WTC11 (cell line): Measurements from ENCODE around the gene EXD3. TPM values are rescaled to one million over a fixed set of nuclear protein-coding genes. Genes with fewer than 3 reads are reported as not detected.

Experiments used
- ATAC-seq: fragments of 200-7000 bp; cut with Tn5 transposase; 2 replicates; pipeline ENCODE4 v1.10.0; 2021; ENCODE audit warnings: mild to moderate bottlenecking, moderate library complexity
- CTCF ChIA-PET: fragments of 300-600 bp; sonication (Branson Sonifier 250); formaldehyde crosslinking; loops from one replicate; lab custom pipeline; 2021; ENCODE audit warnings: antibody characterized with exemption; lab: Charles Lee
- POLR2A ChIA-PET: fragments of 350-600 bp; sonication (Branson Sonifier 250); formaldehyde crosslinking; loops from one replicate; lab custom pipeline; 2021; ENCODE audit warnings: antibody characterized with exemption; lab: Charles Lee
- DNase-seq: peaks from one replicate; pipeline ENCODE4 v3.0.0; 2021; ENCODE audit warnings: low spot score
- H3K27ac Mint-ChIP-seq: 2 replicates; pipeline ENCODE4 v1.8.0; 2021; ENCODE audit warnings: mixed read lengths
- H3K27me3 Mint-ChIP-seq: 2 replicates; pipeline ENCODE4 v1.8.0; 2021; ENCODE audit warnings: low read depth, mild to moderate bottlenecking, moderate library complexity, mixed read lengths
- H3K36me3 Mint-ChIP-seq: 2 replicates; pipeline ENCODE4 v1.8.0; 2021; ENCODE audit warnings: mixed read lengths
- H3K4me1 Mint-ChIP-seq: 2 replicates; pipeline ENCODE4 v1.8.0; 2022; ENCODE audit warnings: mixed read lengths
- H3K4me3 Mint-ChIP-seq: 2 replicates; pipeline ENCODE4 v1.8.0; 2021; ENCODE audit warnings: mild to moderate bottlenecking, moderate library complexity, mixed read lengths
- H3K9me3 Mint-ChIP-seq: 2 replicates; pipeline ENCODE4 v1.8.0; 2021; ENCODE audit warnings: mixed read lengths
- AFF4 ChIP-seq: sonication (generic); formaldehyde crosslinking; IDR thresholded peaks from 2 replicates; pipeline ENCODE4 v1.8.1; 2023; ENCODE audit warnings: mild to moderate bottlenecking, missing genetic modification reagents, borderline replicate concordance
- CREM ChIP-seq: sonication (generic); formaldehyde crosslinking; IDR thresholded peaks from 2 replicates; pipeline ENCODE4 v1.8.1; 2022; ENCODE audit warnings: mild to moderate bottlenecking, missing genetic modification reagents, moderate library complexity
- E2F5 ChIP-seq: sonication (generic); formaldehyde crosslinking; IDR thresholded peaks from 2 replicates; pipeline ENCODE4 v1.8.1; 2022; ENCODE audit warnings: mild to moderate bottlenecking, moderate library complexity, missing genetic modification reagents
- ESRRA ChIP-seq: sonication (generic); formaldehyde crosslinking; IDR thresholded peaks from 2 replicates; pipeline ENCODE4 v1.8.1; 2022; ENCODE audit warnings: mild to moderate bottlenecking, missing genetic modification reagents, borderline replicate concordance
- FOXP4 ChIP-seq: sonication (generic); formaldehyde crosslinking; IDR thresholded peaks from 2 replicates; pipeline ENCODE4 v1.8.0; 2022; ENCODE audit warnings: mild to moderate bottlenecking, missing genetic modification reagents
- GABPB1 ChIP-seq: sonication (generic); formaldehyde crosslinking; IDR thresholded peaks from 2 replicates; pipeline ENCODE4 v1.8.1; 2023; ENCODE audit warnings: mild to moderate bottlenecking, missing genetic modification reagents
- HMGXB4 ChIP-seq: sonication (generic); formaldehyde crosslinking; IDR thresholded peaks from 2 replicates; pipeline ENCODE4 v1.8.1; 2023; ENCODE audit warnings: mild to moderate bottlenecking, moderate library complexity, missing genetic modification reagents
- IRF2 ChIP-seq: sonication (generic); formaldehyde crosslinking; IDR thresholded peaks from 2 replicates; pipeline ENCODE4 v1.8.0; 2022; ENCODE audit warnings: low read depth, missing genetic modification reagents, borderline replicate concordance
- MYBL2 ChIP-seq: sonication (generic); formaldehyde crosslinking; IDR thresholded peaks from 2 replicates; pipeline ENCODE4 v1.8.1; 2023; ENCODE audit warnings: mild to moderate bottlenecking, moderate library complexity, missing genetic modification reagents
- NFYB ChIP-seq: sonication (generic); formaldehyde crosslinking; conservative IDR thresholded peaks from 2 replicates; pipeline ENCODE4 v1.8.0; 2022; ENCODE audit warnings: low read depth, missing genetic modification reagents
- NR3C1 ChIP-seq: sonication (generic); formaldehyde crosslinking; conservative IDR thresholded peaks from 2 replicates; pipeline ENCODE4 v1.8.1; 2023; ENCODE audit warnings: low read depth, mild to moderate bottlenecking, missing genetic modification reagents
- PRRX2 ChIP-seq: fragments of 250-450 bp; sonication (Bioruptor Pico); IDR thresholded peaks from 2 replicates; pipeline ENCODE4 v1.8.0; 2021; ENCODE audit warnings: mild to moderate bottlenecking
- SP1 ChIP-seq: sonication (generic); formaldehyde crosslinking; conservative IDR thresholded peaks from 2 replicates; pipeline ENCODE4 v1.8.1; 2022; ENCODE audit warnings: missing genetic modification reagents
- STAT6 ChIP-seq: sonication (generic); formaldehyde crosslinking; conservative IDR thresholded peaks from 2 replicates; pipeline ENCODE4 v1.8.1; 2023; ENCODE audit warnings: mild to moderate bottlenecking, low read depth, missing genetic modification reagents, moderate library complexity
- ZBTB43 ChIP-seq: sonication (generic); formaldehyde crosslinking; IDR thresholded peaks from 2 replicates; pipeline ENCODE4 v1.8.1; 2023; ENCODE audit warnings: mild to moderate bottlenecking, missing genetic modification reagents
- ZMAT4 ChIP-seq: fragments of 250-450 bp; sonication (Bioruptor Pico); IDR thresholded peaks from 2 replicates; pipeline ENCODE4 v1.9.0; 2021; ENCODE audit warnings: mild to moderate bottlenecking
- ZNF317 ChIP-seq: sonication (generic); formaldehyde crosslinking; IDR thresholded peaks from 2 replicates; pipeline ENCODE4 v1.8.1; 2023; ENCODE audit warnings: low read depth, mild to moderate bottlenecking, moderate library complexity, missing genetic modification reagents, borderline replicate concordance
- ZNF396 ChIP-seq: fragments of 250-450 bp; sonication (Bioruptor Pico); IDR thresholded peaks from 2 replicates; pipeline ENCODE4 v1.8.0; 2021; ENCODE audit warnings: mild to moderate bottlenecking, moderate library complexity, borderline replicate concordance
- ZNF423 ChIP-seq: fragments of 250-450 bp; sonication (Bioruptor Pico); IDR thresholded peaks from 2 replicates; pipeline ENCODE4 v2.1.2; 2022; ENCODE audit warnings: mild to moderate bottlenecking, moderate library complexity
- ZNF671 ChIP-seq: fragments of 250-450 bp; sonication (Bioruptor Pico); IDR thresholded peaks from 2 replicates; pipeline ENCODE4 v1.8.0; 2021; ENCODE audit warnings: mild to moderate bottlenecking
- total RNA-seq: library from RNA; stranded (reverse); gene quantifications from 3 replicates; pipeline ENCODE4 v1.2.3, GENCODE V29; 2021

The EXD3 gene
- total RNA-seq, 1 experiment from 2014 or later, result 21.2 TPM

- Mint-ChIP-seq H3K27ac (no peak overlapping the region), H3K27me3 (peaks cover 5% of the 10 kb centered on the region; the same call in 1 of the 2 replicates), H3K9me3 (peaks cover 56% of the 10 kb centered on the region), H3K36me3 (peaks cover 29% of the 10 kb centered on the region), H3K4me3 (no peak overlapping the region), H3K4me1 (no peaks in the 10 kb centered on the region)
- ATAC-seq, result no peak
- no peak for DNase-seq
- CTCF ChIA-PET, result no interaction called here
- no peak for TF ChIP-seq ZNF317 (CRISPR knock-in tag)
- no peak for TF ChIP-seq MYBL2 (CRISPR knock-in tag)
- no peak for TF ChIP-seq ESRRA (CRISPR knock-in tag)
- no peak for TF ChIP-seq ZNF396
- TF ChIP-seq STAT6, result no peak
- no peak for TF ChIP-seq GABPB1
- no peak for TF ChIP-seq CREM (CRISPR knock-in tag)
- TF ChIP-seq E2F5 (CRISPR knock-in tag), result no peak
- TF ChIP-seq AFF4 (CRISPR knock-in tag), result no peak
- no peak for TF ChIP-seq NFYB (CRISPR knock-in tag)
- no peak for TF ChIP-seq PRRX2 (CRISPR knock-in tag)
- TF ChIP-seq FOXP4 (CRISPR knock-in tag), result no peak
- TF ChIP-seq ZBTB43 (CRISPR knock-in tag), result no peak
- TF ChIP-seq ZNF671, result no peak
- no peak for TF ChIP-seq SP1 (CRISPR knock-in tag)
- TF ChIP-seq IRF2 (CRISPR knock-in tag), result no peak
- TF ChIP-seq HMGXB4 (CRISPR knock-in tag), result no peak
- TF ChIP-seq NR3C1, result no peak
- no peak for TF ChIP-seq ZNF423
- no peak for TF ChIP-seq ZMAT4
- POLR2A ChIA-PET, result no interaction called here
Observed at GRCh38 chr9:137331929-137332328, 91.0 kb downstream of the EXD3 start.
